GM23248 (cell line): ENCODE results near the gene URAD. TPM values are rescaled to one million over a fixed set of nuclear protein-coding genes. Genes with fewer than 3 reads are reported as not detected.

Source experiments
- DNase-seq: peaks from one replicate; pipeline ENCODE4 v3.0.0-alpha.2; 2015
- H2AFZ ChIP-seq: fragments of 200-600 bp; sonication (generic); 2 replicates; pipeline ENCODE4 v1.6.1; 2016; ENCODE audit warnings: antibody characterized with exemption
- H3F3A ChIP-seq: fragments of 200-600 bp; sonication (generic); 2 replicates; pipeline ENCODE4 v1.6.1; 2016; ENCODE audit warnings: mild to moderate bottlenecking, antibody characterized with exemption, mixed run types; ENCODE audit not compliant: insufficient read depth
- H3K27ac ChIP-seq: fragments of 200-600 bp; sonication (generic); 2 replicates; pipeline ENCODE4 v1.5.1; 2016; ENCODE audit warnings: mild to moderate bottlenecking
- H3K27me3 ChIP-seq: fragments of 200-600 bp; sonication (generic); replicated peaks from 2 replicates; pipeline ENCODE4 v1.6.1; 2016; ENCODE audit warnings: mild to moderate bottlenecking; ENCODE audit not compliant: insufficient read depth
- H3K36me3 ChIP-seq: fragments of 200-600 bp; sonication (generic); 2 replicates; pipeline ENCODE4 v1.6.1; 2016; ENCODE audit warnings: low read depth, mild to moderate bottlenecking
- H3K4me1 ChIP-seq: fragments of 200-600 bp; sonication (generic); 2 replicates; pipeline ENCODE4 v1.6.1; 2016; ENCODE audit warnings: mild to moderate bottlenecking; ENCODE audit not compliant: insufficient read depth
- H3K4me2 ChIP-seq: fragments of 200-600 bp; sonication (generic); one replicate; pipeline ENCODE4 v1.6.1; 2016; ENCODE audit warnings: mild to moderate bottlenecking; ENCODE audit not compliant: unreplicated experiment
- H3K4me3 ChIP-seq: fragments of 200-600 bp; sonication (generic); 2 replicates; pipeline ENCODE4 v1.5.1; 2016; ENCODE audit warnings: mild to moderate bottlenecking
- H3K79me2 ChIP-seq: fragments of 200-600 bp; sonication (generic); 2 replicates; pipeline ENCODE4 v1.6.1; 2016; ENCODE audit warnings: mild to moderate bottlenecking; ENCODE audit not compliant: insufficient read depth
- H3K9ac ChIP-seq: fragments of 200-600 bp; sonication (generic); 2 replicates; pipeline ENCODE4 v1.6.1; 2016; ENCODE audit warnings: mild to moderate bottlenecking
- H3K9me2 ChIP-seq: fragments of 200-600 bp; sonication (generic); 2 replicates; pipeline ENCODE4 v1.6.1; 2016; ENCODE audit warnings: mixed run types, mild to moderate bottlenecking, moderate library complexity; ENCODE audit not compliant: insufficient read depth
- H3K9me3 ChIP-seq: fragments of 200-600 bp; sonication (generic); one replicate; pipeline ENCODE4 v1.6.1; 2017; ENCODE audit warnings: low read depth
- H4K20me1 ChIP-seq: fragments of 200-600 bp; sonication (generic); 2 replicates; pipeline ENCODE4 v1.6.0; 2016; ENCODE audit not compliant: insufficient read depth
- EZH2 ChIP-seq: fragments of 200-600 bp; sonication (generic); IDR thresholded peaks from 2 replicates; pipeline ENCODE4 v1.6.1; 2018; ENCODE audit warnings: antibody characterized with exemption, mild to moderate bottlenecking; ENCODE audit not compliant: insufficient read depth, poor library complexity, severe bottlenecking
- EZH2phosphoT487 ChIP-seq: fragments of 200-600 bp; sonication (generic); IDR thresholded peaks from 2 replicates; pipeline ENCODE4 v1.6.1; 2018; ENCODE audit warnings: antibody characterized with exemption, moderate library complexity, mild to moderate bottlenecking, low read depth; ENCODE audit not compliant: insufficient read depth
- WGBS, 2 experiments: methylation state at CpG; one replicate each; pipeline ENCODE4 v1.1.6; 2015 to 2017; ENCODE audit warnings: low lambda C conversion rate in 2 of 2, low coverage in 1 of 2; ENCODE audit errors: missing lambda C conversion rate in 2 of 2; 5-methylcytosine and 5-hydroxymethylcytosine counted together
- in situ Hi-C: fragments of 300-500 bp; cut with MboI; formaldehyde crosslinking; loops from 2 replicates; pipeline ENCODE4 v1.15.0; 2020
- polyA plus RNA-seq: library from polyadenylated mRNA; unstranded; fragments of >200 nt; fragmentation: Nextera tagmentation; extraction: Ambion mirVana; gene quantifications from 2 replicates; pipeline ENCODE4 v1.2.1, GENCODE V29; 2016
- total RNA-seq: library from RNA; depleted of rRNA; stranded (reverse); fragments of >200 nt; shearing (Covaris generic); gene quantifications from 2 replicates; pipeline ENCODE4 v1.2.3, GENCODE V29; 2014

URAD gene
- total and polyA plus RNA-seq, 2 experiments from 2014 or later, result not detected

GRCh38 chr13:27973961-27974662, 14.4 kb downstream of the URAD start:
- in situ Hi-C loops, result no loop called here
- WGBS, 2 experiments, result 9 to 11% methylated on average over 7 of the region's 7 CpGs
- TF ChIP-seq EZH2phosphoT487 (no peak), EZH2 (no peak)
- H3K9me2 ChIP-seq, result no peaks in the 10 kb centered on the region
- no peaks in the 10 kb centered on the region for H3K36me3 ChIP-seq
- no peak overlapping the region for H3K4me3 ChIP-seq
- H3K27ac ChIP-seq, result no peak overlapping the region
- H3K79me2 ChIP-seq, result no peaks in the 10 kb centered on the region
- no peak overlapping the region for H2AFZ ChIP-seq
- H3K9ac ChIP-seq, result no peak overlapping the region
- H3F3A ChIP-seq, result no peaks in the 10 kb centered on the region
- peaks cover 89% of the 10 kb centered on the region for H3K27me3 ChIP-seq
- no peaks in the 10 kb centered on the region for H3K9me3 ChIP-seq
- H4K20me1 ChIP-seq, result no peaks in the 10 kb centered on the region
- H3K4me2 ChIP-seq, result no peak overlapping the region
- no peak for DNase-seq
- H3K4me1 ChIP-seq, result no peaks in the 10 kb centered on the region

DNA sequence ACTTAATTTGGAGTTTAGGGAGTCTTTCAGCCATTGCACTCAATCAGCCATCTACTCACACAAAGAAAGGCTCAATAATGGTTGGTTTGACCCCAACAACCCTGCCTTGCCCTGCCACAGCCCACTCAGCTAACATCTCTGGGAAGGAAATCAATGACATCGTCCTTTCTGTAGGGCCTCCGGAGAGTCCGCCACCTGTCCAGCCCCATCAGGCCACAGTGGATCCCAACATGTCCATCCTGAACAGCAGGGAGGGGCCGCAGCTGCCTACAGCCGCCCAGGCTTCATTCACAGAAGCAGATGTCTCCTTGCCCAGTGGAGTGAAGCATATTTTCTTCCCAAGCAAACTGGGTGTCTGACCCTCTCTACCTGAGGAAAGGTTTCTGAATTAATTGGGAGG, 15.2 kb downstream of the URAD start:
- peaks cover 89% of the 10 kb centered on the region for H3K27me3 ChIP-seq
- H4K20me1 ChIP-seq, result no peaks in the 10 kb centered on the region
- no peak overlapping the region for H2AFZ ChIP-seq
- H3K4me2 ChIP-seq, result no peak overlapping the region
- no peak for TF ChIP-seq EZH2
- TF ChIP-seq EZH2phosphoT487, result no peak
- no peak overlapping the region for H3K4me3 ChIP-seq
- no peaks in the 10 kb centered on the region for H3F3A ChIP-seq
- no peaks in the 10 kb centered on the region for H3K36me3 ChIP-seq
- no peak overlapping the region for H3K27ac ChIP-seq
- H3K79me2 ChIP-seq, result no peaks in the 10 kb centered on the region
- no peak for DNase-seq
- no peaks in the 10 kb centered on the region for H3K4me1 ChIP-seq
- in situ Hi-C loops, result no loop called here
- 13 to 14% methylated on average over 5 of the region's 5 CpGs for WGBS, 2 experiments
- H3K9me3 ChIP-seq, result no peaks in the 10 kb centered on the region
- H3K9me2 ChIP-seq, result no peaks in the 10 kb centered on the region
- no peak overlapping the region for H3K9ac ChIP-seq

DNA sequence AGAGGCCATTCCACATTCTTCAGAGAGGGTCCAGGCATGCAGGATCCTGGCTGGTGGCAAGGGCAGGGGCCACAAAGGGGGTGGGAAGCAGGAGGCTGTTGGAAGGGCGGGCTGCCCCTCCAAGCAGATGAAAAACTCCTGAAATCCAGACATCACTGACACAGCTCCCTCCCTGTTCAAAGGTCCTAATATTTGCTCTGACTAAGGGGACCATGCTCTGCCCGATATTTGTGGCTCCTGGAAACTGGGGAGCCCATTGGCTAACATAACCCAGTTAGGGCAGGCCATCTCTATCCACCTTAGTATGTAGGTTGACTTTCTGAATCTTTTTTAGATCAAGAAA, 16.0 kb downstream of the URAD start:
- WGBS, 2 experiments, result 32 to 45% methylated on average over 2 of the region's 2 CpGs
- no peak overlapping the region for H3K4me3 ChIP-seq
- no peaks in the 10 kb centered on the region for H4K20me1 ChIP-seq
- H3K9me3 ChIP-seq, result no peaks in the 10 kb centered on the region
- no peaks in the 10 kb centered on the region for H3K9me2 ChIP-seq
- peaks cover 94% of the 10 kb centered on the region for H3K27me3 ChIP-seq
- no peaks in the 10 kb centered on the region for H3K4me1 ChIP-seq
- H3K27ac ChIP-seq, result no peak overlapping the region
- no peaks in the 10 kb centered on the region for H3F3A ChIP-seq
- no peaks in the 10 kb centered on the region for H3K36me3 ChIP-seq
- H3K4me2 ChIP-seq, result no peak overlapping the region
- in situ Hi-C loops, result no loop called here
- H3K79me2 ChIP-seq, result no peaks in the 10 kb centered on the region
- H2AFZ ChIP-seq, result no peak overlapping the region
- no peak for TF ChIP-seq EZH2
- TF ChIP-seq EZH2phosphoT487, result no peak
- DNase-seq, result no peak
- H3K9ac ChIP-seq, result no peak overlapping the region

- WGBS, 2 experiments, result 48 to 50% methylated on average over 7 of the region's 7 CpGs
- Histone ChIP-seq H3K9me3 (no peaks in the 10 kb centered on the region), H3K79me2 (no peaks in the 10 kb centered on the region), H3K4me1 (no peaks in the 10 kb centered on the region), H2AFZ (no peak overlapping the region), H3K4me2 (no peak overlapping the region), H3K4me3 (no peak overlapping the region), H3K9me2 (no peaks in the 10 kb centered on the region), H3K27me3 (peaks cover 95% of the 10 kb centered on the region), H4K20me1 (no peaks in the 10 kb centered on the region), H3K27ac (no peak overlapping the region), H3K36me3 (no peaks in the 10 kb centered on the region), H3K9ac (no peak overlapping the region), H3F3A (no peaks in the 10 kb centered on the region)
- no peak for TF ChIP-seq EZH2phosphoT487
- no peak for TF ChIP-seq EZH2
- in situ Hi-C loops, result no loop called here
- DNase-seq, result no peak
Observed at GRCh38 chr13:27971776-27972477, 16.6 kb downstream of the URAD start.
